Cardiac fibroblast (primary cell): ENCODE data around the gene FGF12.
A peak's percentile ranks its signal among the peaks of the same experiment; 100 is the strongest.

ENCODE experiments used
- DNase-seq, 2 donors: peaks; one replicate each; pipeline versions ENCODE4 v3.0.0 to v3.0.0-alpha.2; 2010; ENCODE audit warnings: low read depth in 2 of 2
- H3K4me3 ChIP-seq, 2 donors: replicated peaks in 1 of 2; 1 replicate in 1 of 2; 2 replicates in 1 of 2; pipeline ENCODE4 v1.5.1; 2011; ENCODE audit warnings: low read depth in 2 of 2, low read length in 2 of 2, mild to moderate bottlenecking in 2 of 2, moderate library complexity in 1 of 2
- TF ChIP-seq, protein P1 (sequence below): IDR thresholded peaks from one replicate; pipeline ENCODE4 v1.5.1; 2011; ENCODE audit warnings: low read depth, mild to moderate bottlenecking, low read length, inconsistent platforms

Gene FGF12

DNA sequence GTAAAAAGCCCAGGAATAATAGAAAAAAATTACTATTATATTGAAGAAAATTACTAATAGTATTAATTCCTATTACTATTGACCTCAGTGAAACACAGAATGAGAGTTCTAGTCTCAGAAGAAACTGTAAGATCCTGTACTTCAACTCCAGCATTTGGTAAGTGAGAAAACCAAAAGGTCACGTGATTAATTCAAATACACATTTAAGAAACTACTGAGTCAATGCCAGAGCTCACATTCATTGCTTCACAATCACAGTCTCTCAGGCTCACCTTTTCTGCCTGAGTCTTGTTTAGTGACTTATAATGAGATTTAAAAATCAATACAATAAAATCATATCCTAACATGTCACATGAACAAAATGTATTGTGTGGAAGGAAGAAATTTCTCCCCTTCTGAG, 556.1 kb downstream of the FGF12 start:
- TF ChIP-seq, protein P1, sequence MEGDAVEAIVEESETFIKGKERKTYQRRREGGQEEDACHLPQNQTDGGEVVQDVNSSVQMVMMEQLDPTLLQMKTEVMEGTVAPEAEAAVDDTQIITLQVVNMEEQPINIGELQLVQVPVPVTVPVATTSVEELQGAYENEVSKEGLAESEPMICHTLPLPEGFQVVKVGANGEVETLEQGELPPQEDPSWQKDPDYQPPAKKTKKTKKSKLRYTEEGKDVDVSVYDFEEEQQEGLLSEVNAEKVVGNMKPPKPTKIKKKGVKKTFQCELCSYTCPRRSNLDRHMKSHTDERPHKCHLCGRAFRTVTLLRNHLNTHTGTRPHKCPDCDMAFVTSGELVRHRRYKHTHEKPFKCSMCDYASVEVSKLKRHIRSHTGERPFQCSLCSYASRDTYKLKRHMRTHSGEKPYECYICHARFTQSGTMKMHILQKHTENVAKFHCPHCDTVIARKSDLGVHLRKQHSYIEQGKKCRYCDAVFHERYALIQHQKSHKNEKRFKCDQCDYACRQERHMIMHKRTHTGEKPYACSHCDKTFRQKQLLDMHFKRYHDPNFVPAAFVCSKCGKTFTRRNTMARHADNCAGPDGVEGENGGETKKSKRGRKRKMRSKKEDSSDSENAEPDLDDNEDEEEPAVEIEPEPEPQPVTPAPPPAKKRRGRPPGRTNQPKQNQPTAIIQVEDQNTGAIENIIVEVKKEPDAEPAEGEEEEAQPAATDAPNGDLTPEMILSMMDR, result no peak
- H3K4me3 ChIP-seq, result no peak overlapping the region
- DNase-seq, result no peak

DNA sequence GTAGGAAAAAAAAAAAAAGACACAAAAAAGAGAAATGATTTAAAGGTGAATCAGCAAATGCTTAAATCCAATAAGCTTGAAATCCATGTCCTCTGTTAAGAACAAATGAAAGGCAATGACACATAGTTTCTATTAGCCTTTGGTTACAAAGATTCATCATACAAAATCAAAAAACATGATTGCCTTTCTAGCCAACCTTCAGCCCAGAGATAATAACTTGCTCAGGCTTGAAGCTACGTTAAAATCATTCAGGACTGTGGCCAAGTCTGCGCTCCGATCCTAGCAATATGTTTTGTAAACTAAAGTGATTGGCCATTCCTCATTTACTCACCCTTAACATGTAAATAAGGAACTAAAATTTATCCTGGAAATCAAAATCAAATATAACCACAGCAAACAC, 556.7 kb downstream of the FGF12 start:
- peak in 1 of 2 donors; percentile 22 for DNase-seq
- TF ChIP-seq, protein P1, result no peak
- H3K4me3 ChIP-seq, result no peak overlapping the region

DNA sequence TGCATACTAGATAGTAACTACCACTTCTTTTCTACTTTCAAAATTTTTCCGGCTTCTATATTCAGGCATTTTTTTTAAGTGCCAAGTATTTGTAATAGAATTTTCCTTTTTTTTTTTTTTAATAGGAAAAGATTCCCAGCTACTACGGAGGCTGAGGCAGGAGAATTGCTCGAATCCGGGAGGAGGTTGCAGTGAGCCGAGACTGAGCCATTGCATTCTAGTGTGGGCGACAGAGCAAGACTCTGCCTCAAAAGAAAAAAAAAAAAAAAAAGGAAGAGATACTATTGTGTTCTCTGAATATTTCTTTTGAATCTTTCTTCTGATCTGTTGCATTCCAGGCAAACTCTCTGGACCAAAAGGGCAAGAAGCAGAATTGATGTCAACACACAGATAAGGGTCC, 557.3 kb downstream of the FGF12 start:
- no peak overlapping the region for H3K4me3 ChIP-seq

DNA sequence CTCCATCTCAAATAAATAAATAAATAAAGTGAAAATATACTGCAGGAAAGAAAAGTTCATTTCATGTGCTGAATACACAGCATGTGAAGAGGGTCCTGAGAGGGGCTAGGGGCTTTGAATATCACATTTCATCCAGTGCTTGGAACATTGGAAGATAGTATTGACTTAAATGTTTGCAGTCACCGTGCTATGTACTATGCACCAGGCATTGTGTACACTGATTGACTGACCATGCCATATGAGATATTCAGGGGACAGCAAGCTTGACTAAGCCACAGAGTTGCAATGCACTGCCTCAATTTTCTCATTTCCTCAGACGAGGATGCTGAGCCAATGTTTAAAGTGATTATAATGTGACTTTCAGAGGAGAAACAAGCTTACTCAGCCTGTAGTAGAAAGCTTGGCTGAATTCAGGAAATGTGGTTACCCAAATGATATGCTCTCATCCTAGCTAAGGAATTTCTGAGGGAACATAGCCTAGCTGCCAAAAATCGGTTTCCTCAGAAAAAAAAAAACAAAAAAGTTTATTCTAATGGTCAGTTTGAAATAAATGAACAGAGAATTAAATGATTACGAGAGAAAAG, 557.9 kb downstream of the FGF12 start:
- H3K4me3 ChIP-seq, result no peak overlapping the region
- TF ChIP-seq, protein P1, result no peak
- peak; percentile 16 to 55 for DNase-seq

More for the DNA sequence above, 557.3 kb downstream of the FGF12 start:
- TF ChIP-seq, protein P1, result no peak
- DNase-seq, result no peak

DNA sequence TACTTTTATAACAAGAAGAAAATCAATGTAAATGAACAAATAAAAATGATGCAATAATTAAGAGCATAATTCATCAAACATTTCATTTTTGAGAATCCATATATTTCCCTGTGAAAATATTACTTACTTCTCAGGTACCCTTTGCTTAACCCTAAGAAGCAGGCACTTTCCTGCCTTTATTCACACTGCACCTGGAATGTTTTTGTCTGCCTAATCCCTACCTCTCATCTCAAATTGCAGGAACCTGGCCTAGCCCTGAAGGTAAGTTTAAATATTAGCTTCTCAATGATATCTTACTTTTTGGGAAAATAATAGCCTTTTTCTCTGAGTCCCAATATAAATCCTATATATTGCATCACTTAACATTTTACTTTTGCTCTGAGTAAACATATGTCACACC, 559.1 kb downstream of the FGF12 start:
- TF ChIP-seq, protein P1, result no peak
- DNase-seq, result no peak
- no peak overlapping the region for H3K4me3 ChIP-seq

DNA sequence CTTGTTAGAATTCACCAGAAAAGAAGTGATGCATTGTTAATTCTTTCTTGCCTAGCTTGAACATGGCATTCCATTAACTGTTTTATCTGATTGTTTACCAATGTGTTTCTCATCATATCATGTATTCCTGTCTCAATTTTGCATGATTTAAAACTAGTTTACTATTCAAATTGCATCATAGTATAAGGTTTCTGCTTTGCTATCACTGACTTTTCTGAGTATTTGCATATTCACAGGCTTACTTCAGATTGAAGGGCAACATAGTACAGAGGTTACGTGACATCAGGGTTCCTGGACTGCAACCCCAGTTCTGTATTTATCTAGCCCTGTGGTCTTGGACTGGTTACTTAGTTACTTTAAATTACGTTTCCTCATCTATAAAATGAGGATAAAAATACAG, 561.8 kb downstream of the FGF12 start:
- no peak for DNase-seq
- TF ChIP-seq, protein P1, result no peak
- H3K4me3 ChIP-seq, result no peak overlapping the region

DNA sequence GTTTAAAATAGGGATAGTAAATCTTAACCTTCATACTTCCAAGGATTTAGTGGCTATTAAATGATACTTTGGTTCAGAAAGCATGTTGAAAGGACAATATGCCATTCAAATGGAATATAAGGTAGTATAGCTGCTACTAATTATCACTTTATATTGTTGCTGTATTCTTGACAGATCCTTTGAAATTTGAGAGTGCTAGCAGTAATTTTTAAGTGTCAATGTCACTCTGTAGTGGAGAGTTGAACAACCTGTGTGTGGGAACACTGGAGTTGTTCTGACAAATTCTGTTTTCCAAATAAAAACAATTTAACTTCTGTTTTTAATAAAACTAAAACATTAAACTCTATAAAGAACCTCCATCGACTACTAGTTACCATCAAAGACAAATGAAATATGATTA, 565.7 kb downstream of the FGF12 start:
- no peak overlapping the region for H3K4me3 ChIP-seq
- TF ChIP-seq, protein P1, result no peak
- DNase-seq, result no peak
